Activated CD8-positive, alpha-beta memory T cell treated with anti-CD3 and anti-CD28 coated beads for 36 hours (primary cell): ENCODE results near the gene KIF26B. TPM values are rescaled to one million over a fixed set of nuclear protein-coding genes. Genes with fewer than 3 reads are reported as not detected.

Experiments used
- CTCF ChIA-PET: fragments of 350-600 bp; sonication (Branson Sonifier 250); formaldehyde crosslinking; loops from one replicate; lab custom pipeline; 2021; ENCODE audit warnings: antibody characterized with exemption; lab: Charles Lee
- POLR2A ChIA-PET: fragments of 350-600 bp; sonication (Branson Sonifier 250); formaldehyde crosslinking; loops from one replicate; lab custom pipeline; 2021; ENCODE audit warnings: antibody characterized with exemption; lab: Charles Lee
- total RNA-seq, 2 experiments: library from RNA; stranded (reverse); gene quantifications; one replicate each; pipeline ENCODE4 v1.2.3, GENCODE V29; 2021

The KIF26B gene
- total RNA-seq, 2 experiments from 2014 or later: 0.17 to 0.31 TPM

- CTCF ChIA-PET: no interaction called here
- POLR2A ChIA-PET: no interaction called here
These were observed 263.3 kb downstream of the KIF26B start for GRCh38 chr1:245418077-245418476.

GRCh38 chr1:245419461-245419978 lies 264.7 kb downstream of the KIF26B start:
- ChIA-PET CTCF (no interaction called here), POLR2A (no interaction called here)

GRCh38 chr1:245419989-245420388 lies 265.2 kb downstream of the KIF26B start:
- CTCF ChIA-PET: no interaction called here
- POLR2A ChIA-PET: no interaction called here

- ChIA-PET POLR2A (no interaction called here), CTCF (no interaction called here)
These were observed 266.1 kb downstream of the KIF26B start for GRCh38 chr1:245420926-245421325.

- ChIA-PET CTCF (no interaction called here), POLR2A (no interaction called here)
These were observed 273.9 kb downstream of the KIF26B start for GRCh38 chr1:245428681-245429080.

- CTCF ChIA-PET: no interaction called here
- POLR2A ChIA-PET: no interaction called here
These were observed 276.9 kb downstream of the KIF26B start for GRCh38 chr1:245431706-245432105.

- CTCF ChIA-PET: no interaction called here
- POLR2A ChIA-PET: no interaction called here
These were observed 277.6 kb downstream of the KIF26B start for GRCh38 chr1:245432228-245432875.

DNA sequence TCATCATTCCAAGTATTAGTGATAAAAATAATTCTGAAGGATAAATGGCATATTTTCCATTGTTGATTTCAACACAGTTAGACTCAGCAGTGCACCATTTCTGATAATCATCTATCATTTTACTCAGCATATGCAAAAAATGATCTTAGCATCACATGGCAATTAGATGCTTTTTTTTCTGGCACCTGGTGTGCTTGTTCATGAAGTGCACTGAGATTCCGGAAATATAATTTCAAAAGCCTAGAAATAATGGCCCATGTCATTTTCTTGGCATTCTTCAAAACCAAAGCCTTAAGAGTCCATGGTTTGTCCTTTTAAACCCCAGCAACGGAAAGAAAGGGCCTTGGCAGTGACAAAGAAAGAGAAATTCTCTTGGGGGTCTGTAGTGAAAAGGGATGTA lies 278.8 kb downstream of the KIF26B start:
- POLR2A ChIA-PET: no interaction called here
- CTCF ChIA-PET: no interaction called here

DNA sequence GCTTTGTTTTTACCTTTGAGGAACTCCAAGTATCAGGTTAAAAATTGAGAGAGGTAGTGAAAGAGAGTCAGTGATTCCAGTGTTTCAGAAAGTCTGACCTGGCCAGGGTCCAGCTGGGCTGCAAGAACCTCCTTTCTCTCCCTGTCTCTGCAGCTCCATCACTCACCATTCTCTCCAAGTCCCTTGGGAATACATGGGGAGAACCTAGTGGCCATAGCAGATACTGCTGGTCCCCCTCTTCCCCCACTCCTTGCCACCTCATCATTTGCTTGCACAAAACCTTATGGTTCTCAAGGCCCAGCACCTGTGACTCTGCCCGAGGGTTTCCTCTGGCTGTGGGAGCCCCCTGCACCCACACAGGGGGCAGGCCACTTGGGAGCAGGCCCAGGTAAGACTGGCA lies 279.5 kb downstream of the KIF26B start:
- ChIA-PET CTCF (no interaction called here), POLR2A (no interaction called here)

GRCh38 chr1:245436407-245436806 lies 281.6 kb downstream of the KIF26B start:
- CTCF ChIA-PET: no interaction called here
- POLR2A ChIA-PET: no interaction called here

- POLR2A ChIA-PET: no interaction called here
- CTCF ChIA-PET: no interaction called here
These were observed 282.7 kb downstream of the KIF26B start for GRCh38 chr1:245437369-245438062.

DNA sequence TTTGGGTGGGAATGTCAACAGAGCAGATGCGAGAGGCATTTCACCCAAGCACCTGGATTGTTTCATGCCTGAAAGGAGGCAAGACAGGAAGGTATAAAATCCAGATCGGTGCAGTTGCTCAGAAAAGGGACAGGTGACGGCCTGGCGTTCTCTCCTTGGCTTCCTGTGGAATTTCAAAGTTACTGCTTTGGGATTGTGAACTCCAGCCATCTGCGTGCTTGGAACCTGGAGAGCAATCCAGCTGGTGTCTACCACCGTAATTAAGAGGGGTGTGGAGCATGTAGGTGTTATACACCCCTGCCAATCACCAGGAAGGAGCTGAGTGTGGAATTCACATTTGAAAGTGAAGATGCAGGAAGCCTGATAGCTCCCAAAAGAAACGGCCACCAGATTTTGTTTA lies 286.1 kb downstream of the KIF26B start:
- ChIA-PET POLR2A (no interaction called here), CTCF (no interaction called here)

DNA sequence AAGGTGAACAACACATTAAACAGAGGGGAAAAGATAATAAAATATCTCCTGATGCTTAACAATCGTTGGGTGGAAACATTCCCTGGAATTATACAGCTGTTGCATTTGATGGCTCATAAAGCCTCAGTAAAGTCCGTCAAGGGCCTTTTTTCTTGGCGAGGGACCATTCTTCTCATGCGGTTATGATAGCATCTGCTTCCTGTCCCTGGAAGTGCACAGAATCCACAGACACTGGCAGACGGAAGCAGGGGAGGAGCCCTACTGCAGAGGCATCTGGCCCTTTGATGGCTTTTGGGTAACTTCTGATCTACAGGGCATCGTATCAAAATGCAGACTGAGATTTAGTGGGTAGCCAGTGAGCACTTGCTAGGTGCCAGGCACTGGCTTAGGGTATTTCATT lies 286.9 kb downstream of the KIF26B start:
- ChIA-PET POLR2A (no interaction called here), CTCF (no interaction called here)

DNA sequence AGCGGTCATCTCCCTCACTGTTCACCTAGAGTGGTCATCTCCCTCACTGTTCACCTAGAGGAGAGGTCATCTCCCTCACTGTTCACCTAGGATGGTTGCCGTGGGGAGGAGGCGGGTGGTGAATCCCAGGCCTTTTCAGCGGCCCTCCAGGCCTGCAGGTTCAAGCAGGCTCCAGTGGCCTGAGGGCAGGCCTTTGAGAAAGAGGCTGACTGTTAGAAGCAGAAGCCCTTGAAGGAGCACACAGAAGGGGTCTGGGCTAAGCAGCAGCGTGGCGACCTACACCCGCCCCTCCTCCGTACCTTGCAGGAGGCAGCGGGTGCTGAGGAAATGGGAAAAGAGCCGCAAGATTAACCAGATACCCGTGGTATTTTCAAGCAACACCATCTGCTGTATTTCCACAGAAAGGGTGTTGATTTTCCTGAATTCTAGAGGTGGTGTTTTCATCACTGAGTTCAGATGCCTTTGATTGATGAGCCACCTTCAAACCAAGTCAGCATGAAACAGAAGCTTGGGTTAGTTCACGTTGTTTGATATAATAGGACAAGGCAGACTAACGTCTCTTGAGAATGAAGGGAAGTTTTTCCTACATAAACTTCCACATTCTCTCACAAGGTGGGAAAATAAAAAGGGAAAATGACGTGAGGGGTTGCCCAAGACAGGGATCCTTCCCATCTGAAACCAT lies 289.5 kb downstream of the KIF26B start:
- ChIA-PET POLR2A (no interaction called here), CTCF (no interaction called here)

DNA sequence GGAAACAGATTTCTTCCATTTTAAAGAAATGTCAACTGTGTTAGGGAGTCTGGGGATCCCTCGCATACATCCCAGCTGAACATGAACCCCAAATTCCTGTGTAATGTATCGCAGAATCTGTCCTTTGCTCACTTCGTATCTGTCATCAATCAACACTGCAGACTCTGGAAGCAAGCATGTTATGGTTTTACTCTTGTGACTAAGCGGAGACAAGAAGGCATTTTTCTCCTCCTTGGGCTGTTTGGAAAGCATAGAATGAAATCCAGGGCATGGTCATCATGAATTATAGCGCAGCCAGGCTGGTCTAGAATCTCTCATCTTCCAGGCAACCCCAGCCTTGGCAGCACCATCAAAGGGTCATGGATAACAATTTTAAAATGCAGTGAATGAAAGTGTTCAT lies 290.2 kb downstream of the KIF26B start:
- ChIA-PET POLR2A (no interaction called here), CTCF (no interaction called here)

- CTCF ChIA-PET: no interaction called here
- POLR2A ChIA-PET: no interaction called here
These were observed 293.7 kb downstream of the KIF26B start for GRCh38 chr1:245448531-245448930.

DNA sequence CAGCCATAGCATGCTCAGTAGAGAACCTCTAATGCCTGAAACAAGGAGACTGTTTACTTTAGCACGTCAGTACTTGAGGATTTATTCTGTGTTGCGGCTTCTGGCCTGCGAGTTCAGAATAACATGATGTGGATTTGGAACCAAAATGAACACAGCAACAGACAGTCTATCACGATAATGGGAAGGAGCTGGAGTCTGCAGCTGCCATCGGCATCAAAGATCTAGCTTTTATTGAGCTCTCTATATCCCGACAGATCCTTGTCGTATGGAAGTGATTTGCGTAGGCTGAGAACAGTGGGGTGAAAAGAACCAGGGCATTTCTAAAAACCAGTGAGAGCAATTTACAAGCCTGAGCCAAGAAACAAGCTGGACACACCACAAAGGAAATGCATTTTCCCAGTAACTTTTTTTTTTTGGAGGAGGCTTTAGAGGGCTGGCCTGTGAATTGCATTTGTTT lies 294.2 kb downstream of the KIF26B start:
- ChIA-PET POLR2A (no interaction called here), CTCF (no interaction called here)

DNA sequence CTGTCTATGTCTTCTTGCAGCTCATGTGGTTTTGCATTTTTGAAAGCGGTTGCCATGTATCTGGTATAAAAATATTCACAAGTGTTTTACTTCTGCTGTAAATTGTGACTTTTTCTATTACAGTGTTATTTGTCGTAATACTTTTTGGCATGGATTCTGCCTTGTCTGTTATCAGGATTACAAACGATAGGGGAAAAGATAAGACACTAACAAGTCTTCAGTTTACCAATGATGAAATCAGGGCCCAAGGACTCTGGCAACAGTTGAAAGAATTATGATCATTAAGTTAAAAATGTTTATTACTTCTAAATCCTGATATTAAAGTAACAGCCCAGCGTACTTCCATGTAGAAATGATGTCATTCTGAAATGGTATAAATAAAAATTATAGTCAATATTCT lies 298.8 kb downstream of the KIF26B start:
- CTCF ChIA-PET: no interaction called here
- POLR2A ChIA-PET: no interaction called here

- POLR2A ChIA-PET: no interaction called here
- CTCF ChIA-PET: no interaction called here
These were observed 299.3 kb downstream of the KIF26B start for GRCh38 chr1:245454051-245454450.

GRCh38 chr1:245457562-245457961 lies 302.8 kb downstream of the KIF26B start:
- POLR2A ChIA-PET: no interaction called here
- CTCF ChIA-PET: no interaction called here

- POLR2A ChIA-PET: no interaction called here
- CTCF ChIA-PET: no interaction called here
These were observed 303.4 kb downstream of the KIF26B start for GRCh38 chr1:245458234-245458633.
